HG02852 (cell line): Measurements from ENCODE around the gene C8B.

Source experiments
- ATAC-seq: cut with Tn5 transposase; IDR thresholded peaks from one replicate; pipeline ENCODE4 v1.9.1; 2021; ENCODE audit warnings: mild to moderate bottlenecking, moderate library complexity; ENCODE audit not compliant: unreplicated experiment

The C8B gene

GRCh38 chr1:56933606-56934005, 32.2 kb downstream of the C8B start:
- no peak for ATAC-seq

GRCh38 chr1:56933161-56933560, 32.7 kb downstream of the C8B start:
- no peak for ATAC-seq

GRCh38 chr1:56931686-56932085, 34.1 kb downstream of the C8B start:
- no peak for ATAC-seq

- no peak for ATAC-seq
These were observed 34.6 kb downstream of the C8B start for GRCh38 chr1:56931211-56931610.

GRCh38 chr1:56929492-56929891, 36.3 kb downstream of the C8B start:
- no peak for ATAC-seq

- ATAC-seq = no peak
These were observed 37.8 kb downstream of the C8B start for GRCh38 chr1:56927986-56928385.

GRCh38 chr1:56927171-56927570, 38.6 kb downstream of the C8B start:
- ATAC-seq = no peak

GRCh38 chr1:56925193-56925592, 40.6 kb downstream of the C8B start:
- no peak for ATAC-seq

GRCh38 chr1:56924116-56924515, 41.7 kb downstream of the C8B start:
- no peak for ATAC-seq

GRCh38 chr1:56923201-56923600, 42.6 kb downstream of the C8B start:
- ATAC-seq = no peak

- no peak for ATAC-seq
These were observed 43.3 kb downstream of the C8B start for GRCh38 chr1:56922507-56922906.

- ATAC-seq = no peak
These were observed 43.7 kb downstream of the C8B start for GRCh38 chr1:56922070-56922469.

GRCh38 chr1:56921479-56921878, 44.3 kb downstream of the C8B start:
- no peak for ATAC-seq

GRCh38 chr1:56920591-56921001, 45.2 kb downstream of the C8B start:
- ATAC-seq = no peak

- ATAC-seq = no peak
These were observed 48.5 kb downstream of the C8B start for GRCh38 chr1:56917356-56917755.

- ATAC-seq = no peak
These were observed 49.2 kb downstream of the C8B start for GRCh38 chr1:56916630-56917029.

GRCh38 chr1:56915960-56916359, 49.9 kb downstream of the C8B start:
- ATAC-seq = no peak

GRCh38 chr1:56912325-56912724, 53.5 kb downstream of the C8B start:
- no peak for ATAC-seq

GRCh38 chr1:56911098-56911938, 54.5 kb downstream of the C8B start:
- no peak for ATAC-seq

GRCh38 chr1:56910441-56910985, 55.3 kb downstream of the C8B start:
- no peak for ATAC-seq

- no peak for ATAC-seq
These were observed 57.1 kb downstream of the C8B start for GRCh38 chr1:56908619-56909221.

- ATAC-seq = no peak
These were observed 60.1 kb downstream of the C8B start for GRCh38 chr1:56905667-56906066.
